Dendritic cell treated with granulocyte-macrophage colony-stimulating factor and Interleukin-4, amounts not matched to agents 40 ng/mL and 50 ng/mL, for 4 days (primary cell): Measurements from ENCODE around the gene SEH1L.
"Not testable (repeated sequence)": the region's sequence is repeated elsewhere in the genome, so short reads cannot be mapped to it uniquely, and the experiment has no call there.

ENCODE experiments used
- H3K27ac Mint-ChIP-seq: one replicate; pipeline ENCODE4 v1.8.0; 2022; ENCODE audit warnings: mild to moderate bottlenecking, mixed read lengths
- H3K27me3 Mint-ChIP-seq: one replicate; pipeline ENCODE4 v1.8.0; 2022; ENCODE audit warnings: mild to moderate bottlenecking, mixed read lengths
- H3K36me3 Mint-ChIP-seq: one replicate; pipeline ENCODE4 v1.8.0; 2022; ENCODE audit warnings: low read depth, mixed read lengths
- H3K4me1 Mint-ChIP-seq: one replicate; pipeline ENCODE4 v1.8.0; 2022; ENCODE audit warnings: low read depth, mixed read lengths
- H3K4me3 Mint-ChIP-seq: one replicate; pipeline ENCODE4 v1.8.0; 2022; ENCODE audit warnings: mild to moderate bottlenecking, moderate library complexity, mixed read lengths
- H3K9me3 Mint-ChIP-seq: one replicate; pipeline ENCODE4 v1.8.0; 2022; ENCODE audit warnings: mixed read lengths
- intact Hi-C: fragments of 100-400 bp; cut with micrococcal nuclease; formaldehyde crosslinking; loops from one replicate; pipeline ENCODE4 v1.15.0; 2022

SEH1L gene, protein sequence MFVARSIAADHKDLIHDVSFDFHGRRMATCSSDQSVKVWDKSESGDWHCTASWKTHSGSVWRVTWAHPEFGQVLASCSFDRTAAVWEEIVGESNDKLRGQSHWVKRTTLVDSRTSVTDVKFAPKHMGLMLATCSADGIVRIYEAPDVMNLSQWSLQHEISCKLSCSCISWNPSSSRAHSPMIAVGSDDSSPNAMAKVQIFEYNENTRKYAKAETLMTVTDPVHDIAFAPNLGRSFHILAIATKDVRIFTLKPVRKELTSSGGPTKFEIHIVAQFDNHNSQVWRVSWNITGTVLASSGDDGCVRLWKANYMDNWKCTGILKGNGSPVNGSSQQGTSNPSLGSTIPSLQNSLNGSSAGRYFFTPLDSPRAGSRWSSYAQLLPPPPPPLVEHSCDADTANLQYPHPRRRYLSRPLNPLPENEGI

DNA sequence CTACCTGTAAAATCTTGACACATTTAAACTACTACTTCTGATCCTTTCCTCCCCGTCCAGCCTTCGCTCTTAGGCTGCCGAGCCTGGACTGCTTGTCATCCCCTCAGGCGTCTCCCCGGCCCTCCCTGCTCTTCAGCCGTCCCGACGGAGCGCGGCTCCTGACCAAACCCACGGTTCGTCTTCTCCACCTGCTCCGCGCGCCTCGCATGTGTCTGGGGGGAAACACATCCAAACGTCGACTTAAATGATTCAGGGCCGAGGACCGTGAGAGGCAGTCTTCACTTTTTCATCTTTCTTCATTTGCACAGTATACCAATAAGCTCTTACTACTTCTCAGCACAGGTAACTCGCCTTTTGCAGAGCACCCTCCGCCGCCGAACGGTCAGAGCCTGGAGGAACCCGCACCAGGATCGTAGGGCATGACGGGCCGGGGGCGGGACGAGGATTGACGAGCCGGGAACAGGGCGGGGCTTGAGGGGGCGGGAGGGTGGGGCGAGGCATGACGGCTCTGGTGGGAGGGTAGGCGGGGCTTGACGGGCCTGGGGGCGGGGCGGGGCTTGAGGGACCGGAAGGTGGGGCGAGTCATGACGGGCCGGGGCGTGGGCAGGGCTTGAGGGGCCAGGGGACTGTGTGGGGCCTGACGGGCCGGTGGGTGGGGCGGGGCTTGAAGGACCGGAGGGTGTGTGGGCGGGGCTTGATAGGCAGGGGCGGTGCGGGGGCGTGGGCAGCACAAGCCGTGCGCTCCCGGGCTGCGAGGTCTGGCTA, at the start of gene SEH1L:
TSS of gene SEH1L (plus strand) at position 727 of the 765 bp plus-strand sequence. CDS start 111 bp downstream, outside the sequence.
- H3K36me3 Mint-ChIP-seq, result peaks cover 29% of the 10 kb centered on the region
- H3K27me3 Mint-ChIP-seq, result no peaks in the 10 kb centered on the region
- H3K4me1 Mint-ChIP-seq, result peaks cover 41% of the 10 kb centered on the region
- no peaks in the 10 kb centered on the region for H3K9me3 Mint-ChIP-seq
- H3K4me3 Mint-ChIP-seq, result peak within 1 kb of the TSS; percentile 97
- intact Hi-C loops, result loop anchor here (1.0 to 5.0 kb wide), 5 partner anchors 44 to 570 kb away; partner anchors contain the start of genes AFG3L2, CEP192, CEP76 and PTPN2
- peak within 1 kb of the TSS; percentile 96 for H3K27ac Mint-ChIP-seq

DNA sequence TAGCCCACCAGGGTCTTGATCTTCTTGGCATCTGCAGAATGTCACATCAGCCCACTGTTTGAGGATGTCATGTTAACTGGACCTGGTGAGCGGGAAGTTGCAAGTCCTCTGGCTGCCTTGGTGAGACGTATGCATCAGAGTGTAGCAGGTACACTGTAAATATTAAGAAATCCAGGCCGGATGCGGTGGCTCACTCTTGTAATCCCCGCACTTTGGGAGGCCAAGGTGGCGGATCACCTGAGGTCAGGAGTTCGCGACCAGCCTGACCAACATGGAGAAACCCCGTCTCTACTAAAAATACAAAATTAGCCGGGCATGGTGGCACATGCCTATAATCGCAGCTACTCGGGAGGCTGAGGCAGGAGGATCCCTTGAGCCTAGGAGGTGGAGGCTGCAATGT, 46.6 kb upstream of the SEH1L start:
- H3K36me3 Mint-ChIP-seq, H3K4me3 Mint-ChIP-seq, intact Hi-C loops, H3K9me3 Mint-ChIP-seq, H3K4me1 Mint-ChIP-seq, H3K27ac Mint-ChIP-seq: not testable (repeated sequence)
- peaks cover 14% of the 10 kb centered on the region for H3K27me3 Mint-ChIP-seq

DNA sequence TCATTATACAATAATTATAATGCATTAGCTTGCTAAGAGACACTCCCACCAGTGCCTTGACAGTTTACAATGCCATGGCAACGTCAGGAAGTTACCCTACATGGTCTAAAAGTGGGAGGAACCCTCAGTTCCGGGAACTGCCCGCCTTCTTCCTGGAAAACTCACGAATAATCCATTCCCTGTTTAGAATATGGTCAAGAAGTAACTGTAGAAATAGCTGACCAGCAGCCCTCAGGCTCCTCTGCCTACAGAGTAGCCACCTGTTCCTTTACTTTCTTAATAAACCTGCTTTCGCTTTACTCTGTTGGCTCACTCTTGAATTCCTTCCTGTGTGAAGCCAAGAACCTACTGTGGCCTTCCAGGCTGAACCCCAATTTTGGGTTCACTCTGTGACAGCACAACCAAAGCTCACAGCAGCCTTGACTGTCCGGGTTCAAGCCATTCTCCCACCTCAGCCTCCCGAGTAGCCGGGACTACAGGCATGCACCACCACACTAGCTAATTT, 43.7 kb upstream of the SEH1L start:
- intact Hi-C loops, result no loop called here
- Mint-ChIP-seq H3K27me3 (peaks cover 19% of the 10 kb centered on the region), H3K4me1 (peaks cover 7% of the 10 kb centered on the region), H3K36me3 (no peaks in the 10 kb centered on the region), H3K4me3 (no peak overlapping the region), H3K9me3 (no peaks in the 10 kb centered on the region), H3K27ac (peak overlapping the region; percentile 44)

DNA sequence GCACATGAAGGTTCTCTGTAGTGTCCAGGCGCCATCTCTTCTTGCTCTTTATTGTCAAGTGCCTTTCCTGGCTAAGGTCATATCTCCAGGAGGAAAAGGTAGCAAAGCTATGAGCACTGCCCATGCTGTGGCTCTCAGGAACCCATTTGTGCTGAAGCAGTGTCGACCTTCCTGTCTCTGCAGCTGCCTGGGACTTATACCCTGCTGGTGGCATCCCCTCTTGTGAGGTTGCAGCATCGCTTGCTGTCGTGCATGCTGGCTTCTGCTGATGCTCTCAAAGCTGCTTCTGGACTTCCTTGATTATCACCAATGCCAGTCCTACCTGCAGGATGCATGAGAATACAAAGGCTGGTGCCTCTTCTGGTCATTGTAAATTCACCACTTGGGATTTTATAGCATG, 41.7 kb upstream of the SEH1L start:
- H3K36me3 Mint-ChIP-seq, result no peaks in the 10 kb centered on the region
- intact Hi-C loops, result no loop called here
- H3K4me1 Mint-ChIP-seq, result peaks cover 7% of the 10 kb centered on the region
- no peaks in the 10 kb centered on the region for H3K9me3 Mint-ChIP-seq
- H3K4me3 Mint-ChIP-seq, result no peak overlapping the region
- H3K27ac Mint-ChIP-seq, result no peak overlapping the region
- peaks cover 33% of the 10 kb centered on the region for H3K27me3 Mint-ChIP-seq

DNA sequence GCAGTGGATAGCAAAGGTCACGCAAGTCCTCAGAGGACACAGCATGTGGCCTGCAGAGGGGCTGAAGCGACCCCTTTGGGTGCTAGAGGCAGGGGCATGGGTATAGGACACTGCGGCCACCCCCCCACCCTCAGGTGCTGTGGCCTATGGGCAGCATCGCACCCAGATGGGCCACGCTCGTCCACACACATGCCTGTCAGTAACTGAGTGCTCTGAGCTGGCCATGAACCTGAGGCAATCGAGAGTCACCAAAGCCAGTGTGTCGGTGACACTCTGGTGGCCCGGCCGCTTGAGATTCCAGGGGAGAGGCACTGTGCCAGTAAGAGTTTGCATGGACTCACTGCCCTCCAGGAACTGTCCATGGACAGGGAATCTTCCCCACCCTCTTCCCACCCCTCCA, 41.0 kb upstream of the SEH1L start:
- Mint-ChIP-seq H3K4me3 (no peak overlapping the region), H3K27me3 (peaks cover 39% of the 10 kb centered on the region), H3K9me3 (no peaks in the 10 kb centered on the region), H3K4me1 (peaks cover 14% of the 10 kb centered on the region), H3K27ac (no peak overlapping the region), H3K36me3 (no peaks in the 10 kb centered on the region)
- intact Hi-C loops, result no loop called here

DNA sequence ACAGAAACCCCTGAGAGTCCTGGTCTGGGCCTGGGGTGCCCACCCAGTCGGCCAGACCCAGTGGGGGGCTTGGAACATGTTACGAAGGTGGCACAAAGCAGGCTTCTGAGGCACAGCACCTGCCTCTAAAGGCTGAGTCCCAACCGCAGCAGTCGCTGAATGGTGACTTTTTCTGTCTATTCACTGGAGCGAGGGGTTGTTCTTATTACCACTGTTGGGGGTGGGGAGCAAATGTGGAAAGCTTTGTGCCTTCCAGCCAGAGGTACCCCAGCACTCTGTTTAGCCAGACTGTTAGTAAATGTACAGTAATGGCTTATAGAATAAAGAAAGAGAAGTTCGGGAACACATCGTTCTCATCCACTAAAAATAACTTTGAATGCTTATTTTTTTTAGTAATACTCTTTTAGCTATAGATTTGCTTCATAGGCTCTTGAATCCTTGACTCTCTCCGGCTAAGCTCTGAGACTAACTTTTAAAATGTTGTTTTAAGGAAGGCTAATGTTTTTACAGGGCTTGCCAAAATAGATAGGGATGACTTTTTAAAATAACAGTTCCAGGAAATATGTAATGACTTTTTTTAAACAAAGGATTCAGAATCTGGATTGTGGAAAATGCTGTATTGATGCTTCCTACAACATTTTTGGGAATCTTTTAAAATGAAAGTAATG, 40.4 kb upstream of the SEH1L start:
- Mint-ChIP-seq H3K9me3 (no peaks in the 10 kb centered on the region), H3K36me3 (no peaks in the 10 kb centered on the region), H3K4me1 (peaks cover 17% of the 10 kb centered on the region), H3K27me3 (peaks cover 46% of the 10 kb centered on the region), H3K27ac (no peak overlapping the region), H3K4me3 (no peak overlapping the region)
- intact Hi-C loops, result no loop called here

DNA sequence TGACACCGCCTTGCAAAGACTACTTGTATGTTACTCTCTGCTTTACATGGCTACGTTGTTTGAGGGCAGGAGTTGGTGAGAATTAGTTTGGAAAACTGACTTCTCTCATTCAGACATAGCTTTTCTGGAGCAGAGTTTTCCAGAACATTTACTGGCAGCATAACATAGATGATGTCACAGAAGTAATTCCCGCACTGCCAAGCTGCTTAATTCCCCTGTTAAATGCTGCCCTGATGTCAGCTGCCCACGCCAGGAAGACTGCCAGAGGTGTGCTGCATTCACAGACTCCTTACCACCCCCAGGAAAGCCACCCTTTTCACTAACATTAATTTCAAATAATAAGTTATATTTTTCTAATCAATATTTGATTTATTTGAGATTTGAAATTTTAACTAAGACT, 39.1 kb upstream of the SEH1L start:
- H3K4me3 Mint-ChIP-seq, result no peak overlapping the region
- no peaks in the 10 kb centered on the region for H3K9me3 Mint-ChIP-seq
- H3K27me3 Mint-ChIP-seq, result peaks cover 56% of the 10 kb centered on the region
- peaks cover 17% of the 10 kb centered on the region for H3K4me1 Mint-ChIP-seq
- H3K36me3 Mint-ChIP-seq, result no peaks in the 10 kb centered on the region
- intact Hi-C loops, result no loop called here
- no peak overlapping the region for H3K27ac Mint-ChIP-seq

DNA sequence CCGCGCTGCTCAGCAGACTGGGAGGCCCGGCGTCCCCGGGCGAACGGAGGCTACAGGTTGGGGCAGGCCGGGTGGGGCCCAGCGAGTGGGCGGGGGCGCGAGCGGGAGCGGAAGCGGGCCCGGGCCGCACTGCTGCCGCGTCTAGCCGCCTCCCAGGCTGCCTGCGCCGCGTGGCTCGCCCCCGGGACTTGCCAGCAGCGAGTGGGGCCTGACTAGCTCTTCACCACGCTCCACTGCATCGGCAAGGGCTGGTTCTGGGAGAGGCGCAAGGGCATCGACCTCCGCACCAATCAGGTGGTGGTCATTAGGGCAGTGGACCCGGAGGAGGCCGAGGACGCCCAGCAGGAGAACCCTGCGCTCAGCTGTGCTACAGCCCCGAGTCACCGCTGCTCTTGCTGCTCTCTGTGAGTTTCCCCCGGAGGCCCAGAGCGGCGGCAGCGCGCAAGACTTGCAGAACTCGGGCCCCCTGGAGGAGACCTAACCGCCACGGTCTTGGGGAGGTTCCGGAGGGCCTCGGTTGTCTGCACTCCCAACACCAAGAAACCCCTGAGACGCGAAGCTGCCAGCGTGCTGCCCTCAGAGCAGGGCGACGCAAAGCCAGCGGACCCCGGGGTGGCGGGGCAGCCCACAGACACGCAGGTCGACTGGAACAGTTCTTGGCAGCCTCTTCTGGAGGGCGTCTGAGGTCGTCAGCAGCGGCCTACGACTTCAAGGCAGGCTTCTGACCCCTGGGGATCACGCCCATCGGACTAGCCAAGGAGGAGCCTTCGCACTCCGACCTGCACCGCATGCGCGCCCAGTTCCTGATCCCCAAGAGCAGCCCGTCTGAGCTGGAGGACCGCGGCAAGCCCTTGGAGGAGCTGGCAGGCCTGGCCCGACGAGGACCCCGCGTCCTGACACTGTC, 36.5 kb upstream of the SEH1L start:
- intact Hi-C loops, result no loop called here
- Mint-ChIP-seq H3K36me3 (no peaks in the 10 kb centered on the region), H3K9me3 (no peaks in the 10 kb centered on the region), H3K4me3 (peak overlapping the region; percentile 62), H3K27me3 (peaks cover 56% of the 10 kb centered on the region), H3K27ac (no peak overlapping the region), H3K4me1 (peaks cover 10% of the 10 kb centered on the region)

DNA sequence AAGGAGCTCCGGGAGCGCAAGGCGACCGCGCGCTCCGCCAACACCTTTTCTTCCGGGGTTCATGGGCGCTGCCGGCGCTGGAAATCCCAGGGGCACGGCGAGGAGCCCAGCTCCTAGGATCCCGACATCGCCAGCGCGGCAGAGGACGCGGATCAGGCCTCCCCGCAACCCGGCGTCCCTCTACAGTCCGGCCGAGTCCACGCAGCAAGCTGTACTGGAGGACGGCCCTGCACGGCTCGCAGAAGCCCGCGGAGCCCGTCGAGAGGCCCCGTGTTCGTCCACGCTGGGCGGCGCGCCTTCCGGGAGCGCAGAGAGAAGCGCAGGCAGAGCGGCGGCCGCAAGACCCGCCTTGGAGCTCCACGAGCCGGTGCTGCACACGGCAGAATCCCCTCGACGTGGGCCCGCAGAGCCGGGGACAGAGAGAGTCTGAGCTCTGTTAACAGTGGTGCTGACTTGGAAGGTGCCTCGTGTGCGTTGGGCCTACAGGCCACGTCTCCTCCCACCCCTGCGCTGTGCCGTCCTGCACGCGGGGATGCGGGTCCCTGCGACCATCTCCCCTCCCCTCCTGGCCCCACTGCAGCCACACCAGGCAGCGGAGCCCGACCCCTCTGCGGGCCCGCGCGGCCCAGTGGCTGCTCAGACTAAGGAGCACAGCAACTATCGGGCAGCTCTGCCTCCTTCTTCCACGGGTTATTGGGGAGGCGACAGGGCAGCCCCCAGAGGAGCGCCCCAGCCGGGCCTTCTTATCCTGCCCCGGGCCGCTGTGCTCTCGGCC, 35.7 kb upstream of the SEH1L start:
- H3K36me3 Mint-ChIP-seq, result no peaks in the 10 kb centered on the region
- peaks cover 48% of the 10 kb centered on the region for H3K27me3 Mint-ChIP-seq
- H3K9me3 Mint-ChIP-seq, result no peaks in the 10 kb centered on the region
- no peak overlapping the region for H3K27ac Mint-ChIP-seq
- peaks cover 10% of the 10 kb centered on the region for H3K4me1 Mint-ChIP-seq
- peak overlapping the region; percentile 20 for H3K4me3 Mint-ChIP-seq
- intact Hi-C loops, result no loop called here

DNA sequence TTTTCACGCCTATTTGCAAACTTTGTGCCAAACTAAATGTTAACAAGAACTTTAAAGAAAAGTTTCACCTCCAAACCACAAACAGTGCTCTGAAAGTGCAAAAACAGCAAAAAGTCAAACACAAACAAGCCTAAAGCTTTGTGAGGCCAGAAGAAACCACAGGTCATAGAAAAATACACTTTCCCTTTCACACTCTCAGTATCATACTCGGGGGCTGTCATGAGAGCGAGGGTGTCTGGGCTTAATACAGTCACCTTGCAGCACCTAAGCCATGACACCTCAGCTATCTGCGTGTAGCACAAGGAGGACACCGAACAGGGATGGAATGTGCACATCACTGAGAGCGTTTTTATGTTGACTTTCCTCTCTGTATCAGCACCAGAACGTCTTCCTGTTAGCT, 26.6 kb upstream of the SEH1L start:
- H3K27ac Mint-ChIP-seq, result no peak overlapping the region
- intact Hi-C loops, result no loop called here
- no peaks in the 10 kb centered on the region for H3K27me3 Mint-ChIP-seq

DNA sequence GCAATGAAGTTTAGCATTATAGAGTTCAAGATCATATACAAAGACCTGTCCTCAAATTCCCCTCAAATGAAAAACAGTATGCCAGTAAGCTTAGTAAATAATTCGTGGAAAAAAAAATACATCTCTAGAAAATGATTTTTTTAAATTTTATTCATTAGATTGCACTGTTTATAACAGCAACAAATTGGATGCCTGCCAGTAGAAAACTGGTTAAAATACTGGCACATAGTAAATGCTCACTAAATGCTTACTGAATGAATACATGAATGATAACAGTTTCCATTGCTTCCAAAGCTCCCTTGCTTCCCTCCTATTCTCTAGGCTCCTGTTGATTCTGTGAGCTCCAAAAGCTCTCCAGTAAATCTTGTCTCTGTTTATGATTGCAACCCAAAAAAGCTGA, 25.5 kb upstream of the SEH1L start:
- Mint-ChIP-seq H3K27ac (no peak overlapping the region), H3K27me3 (no peaks in the 10 kb centered on the region), H3K4me3 (no peak overlapping the region)

More for the DNA sequence above, 26.6 kb upstream of the SEH1L start:
- Mint-ChIP-seq H3K4me3 (no peak overlapping the region), H3K9me3 (no peaks in the 10 kb centered on the region), H3K36me3 (no peaks in the 10 kb centered on the region), H3K4me1 (no peaks in the 10 kb centered on the region)

DNA sequence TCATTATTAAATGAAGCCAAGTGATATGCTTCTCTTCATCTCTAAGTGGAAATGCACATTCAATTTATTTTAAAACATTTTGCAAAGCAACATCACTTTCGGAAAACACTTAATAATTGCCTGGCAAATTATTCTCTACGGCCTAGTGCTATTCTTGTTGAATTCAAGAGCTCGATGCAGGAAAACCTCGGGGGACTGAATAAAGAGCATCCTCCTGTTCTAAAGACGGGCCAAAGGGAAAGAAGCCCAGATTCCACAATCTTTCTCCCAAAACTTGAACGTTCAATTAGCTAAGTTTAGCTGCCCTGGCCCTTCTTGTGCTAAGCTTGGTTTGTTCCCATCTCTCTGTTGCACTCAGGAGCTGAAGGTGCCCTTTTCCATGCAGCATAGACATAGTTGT, 23.2 kb upstream of the SEH1L start:
- intact Hi-C loops, result no loop called here
- Mint-ChIP-seq H3K27me3 (no peaks in the 10 kb centered on the region), H3K9me3 (no peaks in the 10 kb centered on the region), H3K27ac (no peak overlapping the region), H3K4me1 (no peaks in the 10 kb centered on the region), H3K36me3 (no peaks in the 10 kb centered on the region), H3K4me3 (no peak overlapping the region)

More for the DNA sequence above, 25.5 kb upstream of the SEH1L start:
- H3K9me3 Mint-ChIP-seq, result no peaks in the 10 kb centered on the region
- no peaks in the 10 kb centered on the region for H3K4me1 Mint-ChIP-seq
- intact Hi-C loops, result no loop called here
- H3K36me3 Mint-ChIP-seq, result no peaks in the 10 kb centered on the region
